Measurements from ENCODE around the gene RBM43.
A peak's percentile ranks its signal among the peaks of the same experiment; 100 is the strongest.

Gene RBM43

GRCh38 chr2:151251012-151251411 lies 10.7 kb downstream of the RBM43 start:
- peak; percentile 46; the same call in 2 of the 3 replicates for ATAC-seq
- no peak for TF ChIP-seq SNAI2 (CRISPR knock-in tag; IDR thresholded peaks at IDR 0.05)
- TF ChIP-seq ISL1 (CRISPR knock-in tag; IDR thresholded peaks at IDR 0.05): 0 out of 2 replicates have a peak, but pooled peaks have one; percentile 18
- no peak for TF ChIP-seq ZNF565 (CRISPR knock-in tag; conservative IDR thresholded peaks at IDR 0.05; ENCODE audit: low read depth)

GRCh38 chr2:151247432-151247831 lies 14.2 kb downstream of the RBM43 start:
- ATAC-seq: no peak
- TF ChIP-seq ZNF70 (CRISPR knock-in tag; IDR thresholded peaks at IDR 0.05) (no peak), ZFP3 (CRISPR knock-in tag; IDR thresholded peaks at IDR 0.05) (no peak), ZC3H10 (CRISPR knock-in tag; IDR thresholded peaks at IDR 0.05) (no peak), ZFP30 (CRISPR knock-in tag; IDR thresholded peaks at IDR 0.05) (no peak), TCF4 (CRISPR knock-in tag; IDR thresholded peaks at IDR 0.05; ENCODE audit: borderline replicate concordance) (no peak), GLIS3 (CRISPR knock-in tag; IDR thresholded peaks at IDR 0.05) (no peak), SNAI2 (CRISPR knock-in tag; IDR thresholded peaks at IDR 0.05) (no peak), TOX (CRISPR knock-in tag; IDR thresholded peaks at IDR 0.05; ENCODE audit: borderline replicate concordance) (no peak), CSDC2 (CRISPR knock-in tag; IDR thresholded peaks at IDR 0.05) (no peak), ESRRG (CRISPR knock-in tag; IDR thresholded peaks at IDR 0.05) (no peak), PPARA (CRISPR knock-in tag; IDR thresholded peaks at IDR 0.05; ENCODE audit: borderline replicate concordance) (no peak), CREB5 (CRISPR knock-in tag; IDR thresholded peaks at IDR 0.05; ENCODE audit: low read depth) (no peak), RARB (CRISPR knock-in tag; IDR thresholded peaks at IDR 0.05) (no peak), CSRNP3 (CRISPR knock-in tag; IDR thresholded peaks at IDR 0.05) (no peak), PATZ1 (CRISPR knock-in tag; IDR thresholded peaks at IDR 0.05; ENCODE audit: borderline replicate concordance) (no peak), OSR1 (CRISPR knock-in tag; IDR thresholded peaks at IDR 0.05) (no peak), ARNTL (CRISPR knock-in tag; IDR thresholded peaks at IDR 0.05; ENCODE audit: borderline replicate concordance, low read depth) (no peak), BACH2 (CRISPR knock-in tag; IDR thresholded peaks at IDR 0.05; ENCODE audit: borderline replicate concordance) (no peak), ISL1 (CRISPR knock-in tag; IDR thresholded peaks at IDR 0.05) (no peak)

- ATAC-seq: no peak
- no peak for TF ChIP-seq ESRRG (CRISPR knock-in tag; IDR thresholded peaks at IDR 0.05)
- TF ChIP-seq ZNF70 (CRISPR knock-in tag; IDR thresholded peaks at IDR 0.05): no peak
- TF ChIP-seq ZNF565 (CRISPR knock-in tag; conservative IDR thresholded peaks at IDR 0.05; ENCODE audit: low read depth): no peak
- TF ChIP-seq ZNF8 (CRISPR knock-in tag; IDR thresholded peaks at IDR 0.05): no peak
- no peak for TF ChIP-seq ARNTL (CRISPR knock-in tag; IDR thresholded peaks at IDR 0.05; ENCODE audit: borderline replicate concordance, low read depth)
- no peak for TF ChIP-seq CREB5 (CRISPR knock-in tag; IDR thresholded peaks at IDR 0.05; ENCODE audit: low read depth)
- TF ChIP-seq PPARA (CRISPR knock-in tag; IDR thresholded peaks at IDR 0.05; ENCODE audit: borderline replicate concordance): no peak
- no peak for TF ChIP-seq RARB (CRISPR knock-in tag; IDR thresholded peaks at IDR 0.05)
- no peak for TF ChIP-seq GLIS3 (CRISPR knock-in tag; IDR thresholded peaks at IDR 0.05)
- TF ChIP-seq BACH2 (CRISPR knock-in tag; IDR thresholded peaks at IDR 0.05; ENCODE audit: borderline replicate concordance): no peak
- TF ChIP-seq SNAI2 (CRISPR knock-in tag; IDR thresholded peaks at IDR 0.05): no peak
- TF ChIP-seq TCF4 (CRISPR knock-in tag; IDR thresholded peaks at IDR 0.05; ENCODE audit: borderline replicate concordance): no peak
- TF ChIP-seq CSDC2 (CRISPR knock-in tag; IDR thresholded peaks at IDR 0.05): no peak
- TF ChIP-seq PATZ1 (CRISPR knock-in tag; IDR thresholded peaks at IDR 0.05; ENCODE audit: borderline replicate concordance): no peak
- TF ChIP-seq ISL1 (CRISPR knock-in tag; IDR thresholded peaks at IDR 0.05): no peak
- TF ChIP-seq TOX (CRISPR knock-in tag; IDR thresholded peaks at IDR 0.05; ENCODE audit: borderline replicate concordance): no peak
- no peak for TF ChIP-seq POU6F1 (CRISPR knock-in tag; IDR thresholded peaks at IDR 0.05; ENCODE audit: borderline replicate concordance, low read depth)
- no peak for TF ChIP-seq ZFP3 (CRISPR knock-in tag; IDR thresholded peaks at IDR 0.05)
Measured at GRCh38 chr2:151246152-151246551, 15.5 kb downstream of the RBM43 start.

All from SK-N-SH treated with all-trans-retinoic acid at 6 μM for 48 hours (cell line).